ENCODE results near the gene BNIP1.
A peak's percentile ranks its signal among the peaks of the same experiment; 100 is the strongest.
"Not testable (repeated sequence)": the region's sequence is repeated elsewhere in the genome, so short reads cannot be mapped to it uniquely, and the experiment has no call there.

Gene BNIP1, protein sequence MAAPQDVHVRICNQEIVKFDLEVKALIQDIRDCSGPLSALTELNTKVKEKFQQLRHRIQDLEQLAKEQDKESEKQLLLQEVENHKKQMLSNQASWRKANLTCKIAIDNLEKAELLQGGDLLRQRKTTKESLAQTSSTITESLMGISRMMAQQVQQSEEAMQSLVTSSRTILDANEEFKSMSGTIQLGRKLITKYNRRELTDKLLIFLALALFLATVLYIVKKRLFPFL

DNA sequence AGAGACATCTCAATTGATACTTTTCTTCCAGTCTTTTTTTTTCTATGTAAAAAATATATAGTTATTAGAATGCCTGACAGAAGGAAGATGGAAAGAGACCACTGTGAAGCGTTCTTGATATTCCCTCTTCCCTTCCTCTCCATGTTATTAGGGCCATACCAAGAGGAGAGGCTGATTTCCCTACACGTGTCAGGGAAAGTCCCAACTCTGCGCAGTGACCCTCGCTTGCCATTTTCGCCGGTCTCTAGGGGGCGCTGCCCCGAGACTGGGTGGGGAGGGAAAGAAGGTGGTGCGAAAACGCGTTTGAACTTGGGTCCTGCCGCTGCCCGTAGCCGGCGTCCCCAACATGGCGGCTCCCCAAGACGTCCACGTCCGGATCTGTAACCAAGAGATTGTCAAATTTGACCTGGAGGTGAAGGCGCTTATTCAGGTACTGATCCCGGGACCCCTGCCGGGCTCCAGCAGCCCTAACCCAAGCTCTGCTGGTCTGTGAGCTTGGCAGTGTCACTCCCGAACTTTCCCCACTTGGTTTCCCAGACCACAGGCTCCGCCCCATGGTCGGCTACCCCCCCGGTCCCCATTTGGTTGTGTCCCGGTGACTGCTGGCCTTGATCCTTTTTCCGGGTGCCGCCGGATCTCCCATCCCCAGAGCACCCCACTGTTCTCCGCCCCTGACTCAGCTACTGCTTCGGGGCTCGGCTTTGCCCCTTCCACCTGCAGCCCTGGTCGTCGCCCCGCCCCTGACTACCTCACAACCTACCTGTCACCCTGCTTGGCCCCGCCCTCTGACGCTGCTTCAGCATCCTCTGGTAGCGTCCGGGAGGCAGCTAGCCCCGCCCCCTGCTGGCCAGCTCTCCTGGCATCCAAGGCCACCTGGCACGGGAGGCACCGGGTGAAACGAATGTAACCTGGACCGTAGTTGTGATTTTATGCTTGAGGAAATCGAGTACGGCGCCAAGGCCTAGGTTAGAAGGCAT lies at the start of gene BNIP1:
TSS of gene BNIP1 (plus strand) at position 332 of the 977 bp plus-strand sequence. CDS start at position 347, 15 bp downstream.
- DNase-seq (ENCODE audit: low read depth in 2 of 2): peak; percentile 85

DNA sequence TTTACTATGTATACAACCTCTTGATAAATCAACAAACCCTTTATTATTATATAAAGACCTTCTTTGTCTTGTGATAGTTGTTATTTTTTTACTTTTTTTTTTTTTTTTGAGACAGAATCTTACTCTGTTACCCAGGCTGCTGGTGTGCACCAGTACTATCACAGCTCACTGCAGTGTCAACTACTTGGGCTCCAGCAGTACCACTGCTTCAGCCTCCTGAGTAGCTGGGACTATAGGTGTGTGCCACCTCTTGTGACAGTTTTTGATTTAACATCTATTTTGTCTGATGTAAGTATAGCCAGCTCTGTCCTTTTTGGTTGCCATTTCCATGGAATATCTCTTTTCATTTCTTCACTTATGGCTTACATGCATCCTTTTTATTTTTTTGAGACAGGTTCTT lies 45.5 kb upstream of the BNIP1 start:
- no peak for DNase-seq (ENCODE audit: low read depth in 2 of 2)

DNA sequence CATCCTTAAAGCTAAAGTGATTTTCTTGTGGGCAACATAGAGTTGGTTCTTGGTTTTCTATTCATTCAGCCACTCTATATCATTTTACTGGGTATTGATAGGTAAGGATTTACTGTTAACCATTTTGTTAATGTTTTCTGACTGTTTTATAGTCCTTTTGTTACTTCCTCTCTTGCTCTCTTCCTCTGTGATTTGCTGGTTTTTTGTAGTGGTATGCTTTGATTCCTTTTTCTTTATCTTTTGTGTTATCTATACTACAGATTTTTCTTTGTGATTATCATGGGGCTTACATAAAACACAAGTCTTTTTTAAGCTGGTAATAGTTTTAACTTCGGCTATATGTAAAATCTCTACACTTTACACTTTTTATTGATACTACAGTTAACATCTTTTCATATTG lies 44.9 kb upstream of the BNIP1 start:
- no peak for DNase-seq (ENCODE audit: low read depth in 2 of 2)

DNA sequence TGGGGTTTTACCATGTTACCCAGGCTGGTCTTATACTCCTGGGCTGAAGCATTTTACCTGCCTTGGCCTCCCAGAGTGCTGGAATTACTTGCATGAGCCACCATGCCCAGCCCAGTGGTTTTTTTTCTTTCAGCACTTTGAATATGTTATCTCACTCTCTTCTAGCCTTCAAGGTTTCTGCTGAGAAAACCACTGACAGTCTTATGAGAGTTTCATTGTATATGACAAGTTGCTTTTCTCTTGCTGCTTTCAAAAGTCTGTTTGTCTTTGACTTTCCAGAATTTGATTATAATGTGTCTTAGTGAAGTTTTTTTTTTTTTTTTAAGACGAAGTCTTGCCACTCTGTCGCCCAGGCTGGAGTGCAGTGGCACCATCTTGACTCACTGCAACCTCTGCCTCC lies 43.1 kb upstream of the BNIP1 start:
- no peak for DNase-seq (ENCODE audit: low read depth in 2 of 2)

DNA sequence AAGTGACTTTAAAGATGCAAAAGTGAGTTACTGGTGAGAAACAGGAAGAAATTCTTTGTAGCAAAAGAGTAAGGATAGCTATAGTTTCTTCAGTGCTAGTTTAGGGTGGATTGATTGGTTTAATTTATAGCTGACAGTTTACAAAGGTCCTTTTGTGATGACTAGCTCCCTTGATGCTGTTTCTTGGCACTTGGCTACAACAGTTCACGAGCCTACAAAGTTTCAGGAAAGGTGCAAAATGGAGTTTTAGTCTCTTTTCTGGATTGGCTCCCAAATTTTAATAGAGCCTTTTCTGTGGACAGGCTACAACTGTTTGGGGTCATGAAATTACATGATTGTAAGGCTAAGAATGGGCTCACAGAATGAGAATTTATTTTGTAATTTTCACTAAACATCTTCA lies 40.9 kb upstream of the BNIP1 start:
- DNase-seq (ENCODE audit: low read depth in 2 of 2): no peak

DNA sequence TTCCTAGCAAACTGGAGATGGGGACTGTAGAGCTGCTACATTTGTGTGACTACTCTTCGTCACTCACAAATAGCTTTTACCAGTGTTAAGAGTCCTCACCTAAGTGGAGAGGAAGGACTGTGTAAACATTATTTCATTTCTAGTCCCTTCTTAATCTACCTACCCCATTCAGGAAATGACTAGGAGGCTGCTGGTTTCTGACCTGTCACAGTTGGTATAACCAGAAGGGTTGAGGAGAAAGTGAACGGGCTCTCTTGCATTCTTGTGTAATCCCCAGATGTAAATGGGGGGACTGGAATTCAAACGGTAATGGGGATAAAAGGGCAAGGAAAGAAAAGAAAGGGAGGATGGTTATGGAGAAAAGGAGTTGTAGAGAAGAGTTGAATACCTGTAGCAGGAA lies 35.4 kb upstream of the BNIP1 start:
- DNase-seq (ENCODE audit: low read depth in 2 of 2): no peak

DNA sequence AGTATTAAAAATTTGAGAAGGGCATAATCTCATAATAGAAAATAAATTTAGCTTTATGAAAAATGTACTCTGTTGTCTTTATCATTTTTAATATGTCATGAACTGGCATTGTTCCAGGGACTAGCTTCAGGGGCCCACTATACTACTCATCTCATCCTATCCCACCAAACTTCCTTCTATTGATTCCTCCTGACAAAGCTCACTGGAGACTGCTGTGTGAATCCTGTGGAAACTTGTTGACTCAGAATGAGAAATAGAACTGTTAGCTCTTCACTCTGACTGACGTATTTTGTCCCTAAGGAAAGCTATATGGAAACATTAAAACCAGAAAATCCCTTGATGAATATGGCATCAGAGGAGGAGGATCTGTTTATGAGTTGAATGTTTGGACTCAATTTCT lies 29.8 kb upstream of the BNIP1 start:
- DNase-seq (ENCODE audit: low read depth in 2 of 2): no peak

DNA sequence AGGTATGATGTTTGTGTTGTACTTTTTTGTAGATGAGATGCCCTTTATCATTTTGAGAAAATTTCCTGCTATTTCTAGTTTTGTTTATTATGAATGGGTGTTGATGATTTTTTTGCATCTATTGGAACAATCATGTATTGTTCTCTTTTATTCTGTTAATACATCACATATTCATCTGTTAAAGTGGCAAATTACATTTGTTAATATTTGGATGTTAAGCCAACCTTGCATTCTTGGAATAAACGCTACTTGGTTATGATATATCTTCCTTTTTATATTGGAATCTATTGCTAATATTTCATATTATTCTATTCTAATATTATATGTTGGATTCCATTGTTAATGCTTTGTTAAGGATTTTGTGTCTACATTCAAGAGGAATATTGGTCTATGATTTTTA lies 24.6 kb upstream of the BNIP1 start:
- no peak for DNase-seq (ENCODE audit: low read depth in 2 of 2)

DNA sequence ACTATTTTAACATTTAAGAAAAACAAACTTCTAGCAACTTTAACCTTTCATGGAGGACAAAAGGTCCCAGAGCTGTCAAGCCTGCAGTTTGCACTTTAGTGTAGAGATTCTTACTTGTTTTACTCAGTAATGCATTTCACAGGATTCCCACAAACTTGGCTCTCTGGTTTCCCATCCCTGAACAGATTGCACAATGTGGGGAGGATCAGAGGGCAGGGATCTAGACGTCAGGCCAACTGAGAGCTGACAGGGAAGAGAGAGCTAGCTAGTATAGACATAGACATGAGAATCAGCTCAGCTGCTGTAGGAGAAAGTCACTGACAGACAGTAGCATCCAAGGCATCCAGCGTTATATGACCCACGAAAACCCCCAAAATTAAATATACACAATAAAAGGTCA lies 20.9 kb upstream of the BNIP1 start:
- DNase-seq (ENCODE audit: low read depth in 2 of 2): no peak

DNA sequence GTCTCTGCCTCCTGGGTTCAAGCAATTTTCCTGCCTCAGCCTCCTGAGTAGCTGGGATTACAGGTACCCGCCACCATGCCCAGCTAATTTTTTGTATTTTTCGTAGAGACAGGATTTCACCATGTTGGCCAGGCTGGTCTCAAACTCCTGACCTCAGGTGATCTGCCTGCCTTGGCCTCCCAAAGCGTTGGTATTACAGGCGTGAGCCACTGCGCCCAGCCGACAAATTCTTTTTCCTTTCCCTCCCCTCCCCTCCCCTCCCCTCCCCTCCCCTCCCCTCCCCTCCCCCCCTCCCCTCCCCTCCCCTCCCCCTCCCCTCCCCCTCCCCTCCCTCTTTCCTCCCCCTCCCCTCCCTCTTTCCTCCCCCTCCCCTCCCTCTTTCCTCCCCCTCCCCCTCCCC lies 12.2 kb upstream of the BNIP1 start:
- DNase-seq (ENCODE audit: low read depth in 2 of 2): not testable (repeated sequence)

DNA sequence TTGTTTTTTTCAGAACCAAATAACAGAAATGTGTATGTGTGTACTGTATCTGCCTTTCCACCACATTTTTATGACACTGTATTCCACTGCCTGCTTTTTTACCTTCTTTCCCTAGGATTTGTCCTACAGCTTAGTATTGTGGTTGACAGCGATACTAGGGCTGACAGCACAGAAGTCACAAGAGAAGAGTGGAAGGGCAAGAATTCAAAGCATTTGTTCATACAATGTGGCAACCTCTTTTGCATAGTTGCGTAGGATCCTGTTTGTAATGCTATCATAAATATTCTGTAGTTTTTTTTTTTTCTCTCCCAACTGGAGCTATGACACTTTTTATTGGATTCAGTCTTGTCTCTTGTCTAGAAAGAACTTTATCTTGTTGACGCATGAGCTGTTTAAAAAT lies 5.6 kb upstream of the BNIP1 start:
- no peak for DNase-seq (ENCODE audit: low read depth in 2 of 2)

DNA sequence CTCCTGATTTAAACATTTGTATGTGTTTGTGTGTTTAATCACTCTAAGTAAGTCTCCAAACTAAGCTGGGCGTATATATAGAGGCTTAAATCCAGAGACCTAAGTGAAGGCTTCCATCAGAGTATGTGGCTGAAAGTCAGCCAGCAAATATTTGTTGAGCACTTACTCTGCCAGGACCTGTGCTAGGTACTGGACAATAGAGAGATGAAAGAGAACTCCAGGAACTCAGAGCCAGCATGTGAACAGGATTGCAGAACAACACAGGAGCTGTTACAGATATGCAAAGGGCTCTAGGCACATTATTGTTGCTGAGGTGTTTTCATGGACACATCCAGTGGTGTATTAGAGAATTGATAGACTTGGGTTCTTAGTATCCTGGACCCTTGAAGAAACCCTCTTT lies 4.7 kb upstream of the BNIP1 start:
- DNase-seq (ENCODE audit: low read depth in 2 of 2): no peak

DNA sequence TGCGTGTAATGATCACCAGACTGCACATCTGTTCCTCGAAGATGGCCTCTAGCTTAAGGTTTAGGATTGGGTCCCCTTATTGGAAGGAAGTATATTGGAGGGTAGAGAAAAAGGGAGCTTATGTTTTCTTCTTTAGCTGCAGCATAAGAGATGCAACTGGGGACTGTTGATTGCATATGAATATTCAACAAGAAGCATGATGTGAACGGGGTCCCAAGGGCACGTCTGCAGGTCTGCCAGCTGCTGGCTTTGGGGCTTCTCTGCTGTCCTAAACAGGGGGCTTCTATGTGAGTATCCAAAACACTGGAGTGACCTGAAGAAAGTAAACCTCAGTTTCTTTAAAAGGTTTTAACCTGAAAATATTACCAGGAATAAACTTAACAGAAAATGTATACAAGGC lies 3.6 kb upstream of the BNIP1 start:
- no peak for DNase-seq (ENCODE audit: low read depth in 2 of 2)

DNA sequence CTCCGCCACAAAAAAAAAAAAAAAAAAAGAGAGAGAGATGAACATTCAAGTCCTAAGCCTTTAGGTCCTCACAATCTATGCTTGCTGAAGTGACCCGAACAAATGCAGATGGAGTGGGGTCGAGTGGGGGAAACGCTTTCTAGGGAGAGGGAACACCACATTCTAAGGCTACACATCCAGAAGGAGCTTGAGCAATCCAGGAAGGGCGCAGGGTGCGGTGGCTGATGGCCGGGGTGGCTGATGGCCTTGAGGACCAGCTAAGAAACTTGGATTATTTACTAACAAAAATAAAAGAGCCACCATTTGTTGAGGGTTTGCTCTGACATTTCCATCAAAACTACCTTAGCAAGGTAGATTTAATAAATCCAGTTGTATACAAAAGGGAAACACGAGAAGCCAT lies 764 bp upstream of the BNIP1 start:
- DNase-seq (ENCODE audit: low read depth in 2 of 2): no peak

DNA sequence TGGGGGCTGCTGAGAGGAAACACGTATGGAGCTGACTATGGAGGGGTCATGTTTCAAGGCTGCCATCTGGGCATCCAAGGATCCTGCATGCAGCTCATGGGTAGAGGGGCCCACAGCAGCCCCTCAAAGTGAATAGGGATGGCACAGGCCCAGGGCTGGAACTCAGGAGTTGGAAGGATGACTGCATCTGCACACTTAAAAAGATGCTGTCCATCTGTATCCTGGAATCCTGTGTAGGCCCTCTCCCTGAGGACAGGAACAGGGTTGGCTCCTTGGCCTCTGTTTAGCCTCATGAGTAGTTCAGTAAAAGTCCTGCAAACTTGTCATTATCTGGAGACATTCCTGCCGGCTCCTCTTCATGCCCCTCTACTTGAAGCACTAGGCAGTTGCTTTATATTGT lies 4.0 kb downstream of the BNIP1 start:
- no peak for DNase-seq (ENCODE audit: low read depth in 2 of 2)

DNA sequence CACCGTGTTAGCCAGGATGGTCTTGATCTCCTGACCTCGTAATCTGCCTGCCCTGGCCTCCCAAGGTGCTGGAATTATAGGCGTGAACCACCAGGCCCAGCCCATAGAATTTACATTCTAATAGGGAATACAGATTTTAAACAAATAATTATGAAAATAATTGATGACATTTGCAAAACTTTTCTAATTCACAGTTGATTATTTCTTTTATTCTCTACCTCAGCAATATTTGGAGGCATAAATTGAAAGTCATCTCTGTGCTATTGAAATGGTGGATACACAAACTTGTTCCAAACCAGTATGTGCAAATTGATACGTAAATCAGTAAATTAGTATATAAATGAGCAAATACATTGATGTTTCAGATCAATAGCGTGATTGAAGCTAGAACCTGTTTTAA lies 8.2 kb downstream of the BNIP1 start:
- DNase-seq (ENCODE audit: low read depth in 2 of 2): no peak

DNA sequence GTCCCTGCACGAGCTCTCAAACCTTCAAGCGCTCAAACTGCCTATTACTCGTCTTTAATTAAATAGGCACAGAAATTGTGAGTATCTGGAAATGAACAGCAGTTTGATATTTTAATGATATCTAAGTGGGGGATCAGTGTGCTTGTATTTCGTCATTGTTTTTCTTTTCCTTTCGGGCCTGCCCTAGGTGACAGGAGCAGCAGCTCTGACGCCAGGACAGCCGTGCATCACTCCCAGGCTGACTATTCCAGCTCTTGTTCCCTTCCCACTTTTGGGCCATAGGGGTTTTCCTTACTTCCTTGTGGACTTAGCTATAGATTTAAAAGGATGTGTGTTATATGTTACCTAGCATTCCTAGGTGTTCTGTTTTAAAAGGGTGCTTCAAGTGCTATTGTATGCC lies 9.5 kb downstream of the BNIP1 start:
- no peak for DNase-seq (ENCODE audit: low read depth in 2 of 2)

DNA sequence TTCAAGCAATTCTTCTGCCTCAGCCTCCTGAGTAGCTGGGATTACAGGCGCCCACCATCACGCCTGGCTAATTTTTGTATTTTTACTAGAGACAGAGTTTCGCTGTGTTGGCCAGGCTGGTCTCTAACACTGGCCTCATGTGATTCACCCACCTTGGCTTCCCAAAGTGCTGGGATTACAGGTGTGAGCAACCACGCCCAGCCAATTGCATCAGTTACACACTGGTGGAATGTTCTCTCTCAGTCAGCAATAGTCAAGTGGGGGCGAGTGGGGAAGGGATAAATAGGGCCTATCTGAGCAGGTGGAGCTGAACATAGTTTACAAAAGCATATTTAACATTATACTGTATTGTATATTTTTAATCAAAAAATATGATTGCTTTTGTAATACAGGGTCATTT lies 10.3 kb downstream of the BNIP1 start:
- not testable (repeated sequence) for DNase-seq (ENCODE audit: low read depth in 2 of 2)

DNA sequence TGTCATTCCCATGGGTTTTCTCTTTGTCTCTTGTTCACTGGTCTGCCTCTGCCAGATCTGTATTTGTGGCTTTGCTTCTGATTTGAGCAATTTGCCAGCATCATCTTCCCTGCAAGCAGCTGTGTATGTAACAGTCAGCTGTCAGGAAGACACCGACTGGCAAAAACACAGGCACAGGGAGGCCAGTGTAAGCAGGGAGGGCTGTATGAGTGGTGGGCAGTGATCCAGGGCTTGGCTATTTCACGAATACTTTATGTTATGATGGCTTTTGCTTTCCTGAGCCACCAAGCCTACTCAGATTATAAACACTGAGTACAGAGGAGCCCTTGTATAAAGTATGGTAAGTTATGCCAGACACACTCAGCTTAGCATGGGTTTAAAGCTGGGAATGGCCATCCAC lies 11.6 kb downstream of the BNIP1 start:
- no peak for DNase-seq (ENCODE audit: low read depth in 2 of 2)

DNA sequence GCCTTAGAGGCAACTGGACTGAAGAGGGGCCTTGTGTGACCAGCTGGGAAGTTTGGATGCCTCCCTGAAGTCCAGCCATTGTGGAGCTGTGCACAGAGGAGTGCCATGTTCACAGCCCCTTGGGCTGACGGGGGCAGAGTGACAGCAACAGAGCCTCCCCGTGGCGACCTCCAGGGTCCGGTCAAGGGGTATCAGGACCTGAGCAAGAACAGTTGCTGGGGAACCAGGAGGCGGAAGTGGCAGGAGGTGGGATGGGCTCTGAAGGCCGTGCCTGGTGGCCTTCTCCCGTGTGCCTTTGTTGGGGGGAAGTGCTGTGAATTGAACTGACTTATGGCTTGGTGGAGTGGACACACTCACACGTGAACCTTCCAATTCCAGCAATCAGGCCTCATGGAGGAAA lies 14.0 kb downstream of the BNIP1 start:
- no peak for DNase-seq (ENCODE audit: low read depth in 2 of 2)

DNA sequence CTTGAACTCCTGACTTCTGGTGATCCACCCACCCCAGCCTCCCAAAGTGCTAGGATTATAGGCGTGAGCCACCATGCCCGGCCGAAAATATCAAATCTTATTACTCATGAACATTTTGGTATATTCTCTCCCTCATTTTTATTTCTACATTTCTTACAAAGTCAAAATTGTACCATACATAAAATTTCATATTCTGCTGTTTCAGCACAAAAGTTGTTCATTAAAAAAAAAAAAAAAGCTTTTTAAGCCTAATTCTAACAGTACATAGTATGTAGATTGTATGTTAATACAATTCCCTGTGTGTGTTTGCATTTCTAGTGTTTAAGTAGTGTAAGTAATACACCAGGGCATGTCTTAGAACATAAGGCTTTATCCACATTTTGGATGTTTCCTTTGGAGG lies 14.9 kb downstream of the BNIP1 start:
- no peak for DNase-seq (ENCODE audit: low read depth in 2 of 2)

DNA sequence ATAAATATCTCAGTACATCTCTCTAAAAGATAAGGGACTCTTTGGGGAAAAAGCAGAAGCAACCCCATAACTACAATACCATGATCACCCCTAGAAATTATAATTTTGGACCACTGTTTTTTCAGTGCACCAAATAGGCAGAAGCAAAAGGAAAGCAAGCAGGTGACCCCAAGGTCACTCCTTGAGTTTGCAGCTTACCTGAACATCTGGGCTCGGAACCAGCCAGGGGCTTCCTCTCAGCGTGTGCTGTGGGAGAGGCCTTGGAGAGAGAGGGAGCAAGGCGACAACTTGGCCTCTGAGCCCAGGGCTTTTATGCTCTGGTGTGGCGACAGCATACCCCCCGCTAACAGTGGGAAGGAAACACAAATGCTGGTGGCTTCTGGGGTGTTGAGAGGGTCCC lies 16.8 kb downstream of the BNIP1 start:
- DNase-seq (ENCODE audit: low read depth in 2 of 2): no peak

DNA sequence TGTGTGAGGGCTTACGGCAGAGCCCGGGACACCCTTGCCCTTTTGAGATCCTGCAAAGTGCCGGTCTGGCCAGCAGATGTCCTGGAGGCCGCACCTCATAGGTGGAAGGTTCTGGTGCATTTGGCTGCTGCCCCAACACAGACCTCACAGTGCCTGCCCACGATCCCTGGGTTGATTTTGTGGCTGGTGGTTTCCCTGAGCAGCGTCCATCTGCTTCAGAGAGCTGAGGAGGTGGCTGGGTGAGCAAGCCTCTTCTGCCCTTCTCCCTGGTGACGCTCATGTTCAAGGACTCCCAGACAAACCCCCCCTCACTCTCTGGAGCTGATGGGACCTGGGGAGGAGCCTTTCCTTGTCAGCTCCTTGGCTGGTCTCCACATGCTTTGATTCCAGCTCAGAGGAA lies 18.9 kb downstream of the BNIP1 start:
- DNase-seq (ENCODE audit: low read depth in 2 of 2): no peak
